ENCODE measurements around the gene DUSP6. TPM values are rescaled to one million over a fixed set of nuclear protein-coding genes. Genes with fewer than 3 reads are reported as not detected.

Gene DUSP6
- total and polyA plus RNA-seq, 9 of the 15 experiments (the other 6 are each of a cell fraction or from before 2014, with no cell fraction given): 0.04 to 0.60 (median 0.08) TPM; not detected in 2

GRCh38 chr12:89376844-89377243, 24.5 kb upstream of the DUSP6 start:
- H3K4me1 ChIP-seq (replicated peaks in 1 of 2; ENCODE audit: control insufficient read depth in 2 of 2, insufficient read depth in 2 of 2, low read length in 2 of 2): peaks cover 0 to 17% of the 10 kb centered on the region in 2 experiments; a peak in 3 of 5 replicates
- FAIRE-seq: no peak
- no peak for TF ChIP-seq ZNF449 (CRISPR knock-in tag; IDR thresholded peaks at IDR 0.05)
- TF ChIP-seq SRSF3 (IDR thresholded peaks at IDR 0.05; ENCODE audit: insufficient read depth, low read length): no peak
- no peak for TF ChIP-seq EHMT2 (IDR thresholded peaks at IDR 0.05)
- TF ChIP-seq ZNF239 (CRISPR knock-in tag; IDR thresholded peaks at IDR 0.05): no peak
- no peak for TF ChIP-seq SRSF7 (optimal IDR thresholded peaks at IDR 0.05; ENCODE audit: low read depth, low read length)
- TF ChIP-seq TFAP4 (CRISPR knock-in tag; IDR thresholded peaks at IDR 0.05; ENCODE audit: borderline replicate concordance): no peak
- no peak for TF ChIP-seq NCOA4 (IDR thresholded peaks at IDR 0.05; ENCODE audit: partially characterized antibody)
- no peak for TF ChIP-seq HOMEZ (CRISPR knock-in tag; IDR thresholded peaks at IDR 0.05)
- TF ChIP-seq RNF219 (CRISPR knock-in tag; IDR thresholded peaks at IDR 0.05): no peak
- TF ChIP-seq CBFA2T2 (conservative IDR thresholded peaks at IDR 0.05): no peak
- TF ChIP-seq CREM (IDR thresholded peaks at IDR 0.05; ENCODE audit: low read depth): no peak
- no peak for TF ChIP-seq YBX1 (IDR thresholded peaks at IDR 0.05)

More at GRCh38 chr12:89376844-89377243, 24.5 kb upstream of the DUSP6 start:
- Histone ChIP-seq H2AFZ (ENCODE audit: low read depth, low read length) (no peak overlapping the region), H3K4me3 (no peak overlapping the region), H3K36me3 (ENCODE audit: control insufficient read depth, insufficient read depth, low read length) (no peaks in the 10 kb centered on the region), H4K20me1 (replicated peaks; ENCODE audit: control insufficient read depth, insufficient read depth, low read length) (no peaks in the 10 kb centered on the region), H3K79me2 (ENCODE audit: control insufficient read depth, insufficient read depth, low read length) (no peaks in the 10 kb centered on the region), H3K9ac (ENCODE audit: insufficient read depth in 1 of 2, low read depth in 2 of 2, low read length in 2 of 2) (no peak overlapping the region), H3K4me2 (ENCODE audit: insufficient read depth, low read length) (no peak overlapping the region), H3K9me1 (ENCODE audit: control insufficient read depth, insufficient read depth, low read length) (no peaks in the 10 kb centered on the region), H3K9me3 (replicated peaks; ENCODE audit: control insufficient read depth, insufficient read depth, low read depth, low read length) (no peaks in the 10 kb centered on the region), H3K27me3 (ENCODE audit: control insufficient read depth in 2 of 2, insufficient read depth in 2 of 2, low read length in 2 of 2) (no peaks in the 10 kb centered on the region; a peak in 1 of 5 replicates), H3K27ac (ENCODE audit: extremely low read depth, low read depth, low read length) (no peak overlapping the region)
- DNase-seq (ENCODE audit: extremely low read depth in 1 of 4, low spot score in 3 of 4) (no peak), ATAC-seq (no peak)
- intact Hi-C loops (cut with micrococcal nuclease) (no loop called here), in situ Hi-C loops (cut with MboI) (no loop called here)
- 0% methylated on average over 2 of the region's 2 CpGs for WGBS (ENCODE audit: insufficient coverage, low coverage, missing lambda C conversion rate)
- ChIA-PET CTCF (ENCODE audit: low intra/inter-chr PET ratio) (no interaction called here), POLR2A (no interaction called here)
- BruUV-seq (replicated peaks): no TSS peak

Data from K562 (cell line).